Measurements from ENCODE around the gene CCDC188. TPM values are rescaled to one million over a fixed set of nuclear protein-coding genes. Genes with fewer than 3 reads are reported as not detected.

CCDC188 gene
- total and polyA plus RNA-seq, 2 donors: 0.69 to 0.90 TPM

DNA sequence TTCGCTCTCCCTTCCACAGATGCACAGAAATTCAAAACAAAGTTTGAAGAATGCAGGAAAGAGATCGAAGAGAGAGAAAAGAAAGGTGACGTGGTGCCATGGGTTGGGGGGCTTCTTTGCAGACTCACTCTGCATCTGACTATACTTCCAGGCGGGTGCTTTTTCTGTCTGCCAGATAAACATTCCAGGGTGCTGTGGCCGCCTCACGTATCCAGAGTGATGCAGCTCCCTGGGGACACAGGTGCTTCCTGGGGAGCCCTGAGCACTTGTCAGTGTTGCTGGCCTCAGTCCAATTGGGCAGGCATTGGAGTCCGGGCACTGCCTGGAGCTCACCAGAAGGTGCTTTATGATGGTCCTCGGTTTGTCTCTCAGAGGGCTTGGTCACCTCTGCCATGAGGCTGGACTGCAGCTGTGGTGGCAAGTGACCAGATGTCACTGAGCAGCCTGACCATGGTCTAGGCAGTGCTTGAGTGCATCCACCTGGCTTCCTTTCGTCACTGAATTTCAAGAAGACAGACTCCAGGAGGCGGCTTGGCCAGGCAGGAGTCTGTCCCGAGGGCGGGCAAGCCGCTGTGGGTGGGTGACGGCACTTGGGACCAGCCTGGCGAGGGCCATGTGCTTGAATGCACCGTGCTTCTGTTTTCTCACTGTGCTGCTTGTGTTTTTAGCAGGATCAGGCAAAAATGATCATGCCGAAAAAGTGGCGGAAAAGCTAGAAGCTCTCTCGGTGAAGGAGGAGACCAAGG lies 24.4 kb downstream of the CCDC188 start:
- WGBS: 78% methylated on average over 19 of the region's 19 CpGs
- H3K4me3 ChIP-seq (ENCODE audit: low read depth, low read length): no peak overlapping the region
- no peaks in the 10 kb centered on the region for H3K4me1 ChIP-seq (ENCODE audit: insufficient read depth)
- no peak overlapping the region for H3K27ac ChIP-seq (ENCODE audit: low read depth)
- H3K36me3 ChIP-seq (ENCODE audit: insufficient read depth): peaks cover 6% of the 10 kb centered on the region
- DNase-seq (ENCODE audit: extremely low spot score): no peak

GRCh38 chr22:20125201-20126174 lies 25.4 kb downstream of the CCDC188 start:
- WGBS: 90% methylated on average over 32 of the region's 32 CpGs
- no peak for DNase-seq (ENCODE audit: extremely low spot score)
- peaks cover 6% of the 10 kb centered on the region for H3K36me3 ChIP-seq (ENCODE audit: insufficient read depth)
- no peaks in the 10 kb centered on the region for H3K4me1 ChIP-seq (ENCODE audit: insufficient read depth)
- H3K4me3 ChIP-seq (ENCODE audit: low read depth, low read length): no peak overlapping the region
- H3K27ac ChIP-seq (ENCODE audit: low read depth): no peak overlapping the region

GRCh38 chr22:20124083-20124787 lies 26.6 kb downstream of the CCDC188 start:
- Histone ChIP-seq H3K4me3 (ENCODE audit: low read depth, low read length) (no peak overlapping the region), H3K27ac (ENCODE audit: low read depth) (no peak overlapping the region), H3K36me3 (ENCODE audit: insufficient read depth) (peaks cover 8% of the 10 kb centered on the region), H3K4me1 (ENCODE audit: insufficient read depth) (no peaks in the 10 kb centered on the region)
- DNase-seq (ENCODE audit: extremely low spot score): no peak
- WGBS: 90% methylated on average over 11 of the region's 11 CpGs

DNA sequence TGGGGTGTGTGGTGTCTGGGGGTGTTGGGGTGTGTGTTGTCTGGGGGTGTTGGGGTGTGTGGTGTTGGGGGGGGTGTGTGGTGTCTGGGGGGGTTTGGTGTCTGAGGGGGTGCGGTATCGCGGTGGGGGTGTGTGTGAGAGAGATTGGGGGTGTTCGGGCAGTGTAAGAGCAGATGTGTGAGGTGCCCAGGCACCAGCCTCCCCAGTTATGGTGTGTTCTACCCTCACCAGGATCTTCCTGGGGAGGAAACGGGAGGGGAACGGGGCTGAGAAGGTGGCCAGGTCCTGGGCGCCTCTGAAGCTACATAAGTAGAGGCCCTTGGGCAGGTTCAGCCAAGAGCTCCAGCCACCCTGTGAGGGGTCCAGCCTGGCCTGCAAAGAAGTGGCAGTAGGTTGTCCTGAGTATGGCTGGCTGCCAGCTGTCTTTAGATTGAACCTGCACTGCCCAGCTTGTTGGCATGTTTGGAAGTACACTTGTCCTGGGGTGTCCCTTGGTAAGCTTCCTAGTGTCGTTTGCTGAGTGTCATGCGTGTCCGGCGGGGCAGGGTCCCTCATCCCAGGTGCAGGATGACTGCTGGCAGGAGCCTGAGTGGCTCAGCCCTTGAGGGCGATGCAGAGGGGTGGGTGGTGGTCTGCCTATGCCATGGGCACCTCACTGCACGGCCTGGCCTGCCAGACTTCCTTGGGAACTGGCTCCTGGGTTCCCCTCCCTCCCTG lies 27.3 kb downstream of the CCDC188 start:
- 90% methylated on average over 13 of the region's 13 CpGs for WGBS
- no peaks in the 10 kb centered on the region for H3K4me1 ChIP-seq (ENCODE audit: insufficient read depth)
- peaks cover 8% of the 10 kb centered on the region for H3K36me3 ChIP-seq (ENCODE audit: insufficient read depth)
- DNase-seq (ENCODE audit: extremely low spot score): no peak
- H3K27ac ChIP-seq (ENCODE audit: low read depth): no peak overlapping the region
- H3K4me3 ChIP-seq (ENCODE audit: low read depth, low read length): no peak overlapping the region

DNA sequence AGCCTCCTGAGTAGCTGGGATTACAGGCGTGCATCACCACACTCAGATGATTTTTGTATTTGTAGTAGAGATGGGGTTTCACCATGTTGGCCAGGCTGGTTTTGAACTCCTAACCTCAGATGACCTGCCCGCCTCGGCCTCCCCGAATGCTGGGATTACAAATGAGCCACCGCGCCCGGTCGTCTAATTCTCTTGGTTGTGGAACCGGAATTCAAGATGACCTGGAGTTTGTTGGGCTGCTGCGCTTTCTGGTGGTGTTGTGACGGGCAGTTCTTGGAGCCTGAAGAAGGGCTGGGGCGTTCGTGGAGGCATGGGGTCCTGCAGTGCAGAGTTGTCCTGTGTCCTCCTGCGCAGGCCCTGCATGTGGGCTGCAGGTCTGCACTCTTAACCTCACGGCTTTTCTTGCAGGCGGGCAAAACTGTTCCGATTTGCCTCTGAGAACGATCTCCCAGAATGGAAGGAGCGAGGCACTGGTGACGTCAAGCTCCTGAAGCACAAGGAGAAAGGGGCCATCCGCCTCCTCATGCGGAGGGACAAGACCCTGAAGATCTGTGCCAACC lies 28.9 kb downstream of the CCDC188 start:
- Histone ChIP-seq H3K36me3 (ENCODE audit: insufficient read depth) (peaks cover 6% of the 10 kb centered on the region), H3K4me3 (ENCODE audit: low read depth, low read length) (no peak overlapping the region), H3K4me1 (ENCODE audit: insufficient read depth) (no peaks in the 10 kb centered on the region), H3K27ac (ENCODE audit: low read depth) (no peak overlapping the region)
- DNase-seq (ENCODE audit: extremely low spot score): no peak
- WGBS: 93% methylated on average over 22 of the region's 22 CpGs

DNA sequence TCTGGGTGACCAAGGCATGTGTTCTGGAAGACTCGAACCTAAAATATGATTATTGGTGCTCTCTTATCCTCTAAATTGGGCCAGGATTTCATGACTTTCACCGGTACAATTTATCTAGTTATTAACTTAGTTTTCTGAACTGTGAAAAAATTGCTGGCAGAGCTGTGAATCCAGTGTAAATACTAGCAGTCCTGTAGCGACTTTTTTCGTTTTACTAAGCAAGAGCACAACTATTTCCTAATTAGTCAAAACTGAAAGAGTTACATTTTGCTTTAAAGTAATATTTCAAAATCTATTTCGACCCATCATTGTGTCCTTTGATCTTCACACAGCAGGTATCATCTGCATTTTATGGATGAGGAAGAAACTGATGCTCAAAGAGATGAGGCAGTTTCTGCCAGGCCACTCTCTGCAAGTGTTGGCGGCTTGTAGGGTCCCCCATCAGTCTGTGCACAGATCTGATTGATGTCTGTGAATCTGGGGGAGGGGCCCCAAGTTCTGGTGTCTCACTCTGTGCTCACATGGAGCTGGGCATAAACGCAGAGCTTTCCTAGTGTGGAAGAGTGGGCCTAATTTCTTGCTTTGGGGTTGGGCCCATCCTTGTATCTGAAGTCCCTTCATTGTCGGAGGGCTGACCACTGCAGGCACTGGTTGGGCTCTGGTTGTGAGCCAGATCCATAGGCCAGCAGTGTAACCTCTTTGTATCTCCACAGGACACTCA lies 32.4 kb downstream of the CCDC188 start:
- H3K4me1 ChIP-seq (ENCODE audit: insufficient read depth): no peaks in the 10 kb centered on the region
- 14% methylated on average over 8 of the region's 8 CpGs for WGBS
- H3K36me3 ChIP-seq (ENCODE audit: insufficient read depth): peaks cover 2% of the 10 kb centered on the region
- no peak overlapping the region for H3K27ac ChIP-seq (ENCODE audit: low read depth)
- no peak for DNase-seq (ENCODE audit: extremely low spot score)
- peak overlapping the region; percentile 91 for H3K4me3 ChIP-seq (ENCODE audit: low read depth, low read length)

DNA sequence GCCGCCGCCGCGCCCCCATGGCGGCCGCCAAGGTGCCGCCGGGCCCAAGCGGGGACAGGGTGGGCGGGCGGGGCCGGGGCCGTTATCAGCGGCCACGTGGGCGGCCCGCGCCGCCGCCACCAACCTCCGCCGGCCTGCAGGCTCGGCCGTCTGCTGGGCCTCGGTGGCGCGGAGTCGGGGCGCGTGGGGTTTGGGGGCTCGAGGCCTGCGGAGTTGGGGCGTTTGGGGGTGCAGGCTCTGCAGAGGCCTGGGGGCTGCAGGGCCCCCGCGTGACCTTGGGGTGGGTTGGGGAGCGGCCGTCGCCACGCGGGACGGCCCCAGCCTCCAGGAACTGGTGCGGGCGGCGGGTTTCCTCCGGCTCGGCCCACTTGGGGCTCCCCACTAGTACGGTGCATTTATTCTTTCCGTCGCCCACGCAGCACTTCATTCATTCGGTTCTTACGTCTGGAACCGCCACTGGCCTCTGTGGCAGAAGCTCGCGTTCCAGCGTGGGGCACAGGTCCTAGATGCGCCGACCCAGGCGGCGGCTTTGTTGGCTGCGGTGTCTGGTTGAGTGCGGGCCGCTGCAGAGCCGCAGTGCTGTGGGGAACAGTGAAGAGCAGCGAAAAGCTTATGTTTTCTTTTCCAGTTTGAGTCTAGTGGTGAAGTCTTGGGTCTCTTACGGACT lies 33.1 kb downstream of the CCDC188 start:
- Histone ChIP-seq H3K27ac (ENCODE audit: low read depth) (no peak overlapping the region), H3K36me3 (ENCODE audit: insufficient read depth) (peaks cover 2% of the 10 kb centered on the region), H3K4me3 (ENCODE audit: low read depth, low read length) (peak overlapping the region; percentile 91), H3K4me1 (ENCODE audit: insufficient read depth) (no peaks in the 10 kb centered on the region)
- WGBS: under 1% methylated on average over 66 of the region's 66 CpGs
- DNase-seq (ENCODE audit: extremely low spot score): no peak

GRCh38 chr22:20116951-20117632 lies 33.8 kb downstream of the CCDC188 start, which contains the start of gene TRMT2A:
Gene TRMT2A (minus strand): TSS chr22:20117226. CDS start chr22:20116906, 320 bp downstream.
- under 1% methylated on average over 88 of the region's 88 CpGs for WGBS
- H3K27ac ChIP-seq (ENCODE audit: low read depth): peak within 1 kb of the TSS; percentile 75
- peaks cover 2% of the 10 kb centered on the region for H3K36me3 ChIP-seq (ENCODE audit: insufficient read depth)
- DNase-seq (ENCODE audit: extremely low spot score): peak; percentile 92
- H3K4me1 ChIP-seq (ENCODE audit: insufficient read depth): no peaks in the 10 kb centered on the region
- H3K4me3 ChIP-seq (ENCODE audit: low read depth, low read length): peak within 1 kb of the TSS; percentile 91

DNA sequence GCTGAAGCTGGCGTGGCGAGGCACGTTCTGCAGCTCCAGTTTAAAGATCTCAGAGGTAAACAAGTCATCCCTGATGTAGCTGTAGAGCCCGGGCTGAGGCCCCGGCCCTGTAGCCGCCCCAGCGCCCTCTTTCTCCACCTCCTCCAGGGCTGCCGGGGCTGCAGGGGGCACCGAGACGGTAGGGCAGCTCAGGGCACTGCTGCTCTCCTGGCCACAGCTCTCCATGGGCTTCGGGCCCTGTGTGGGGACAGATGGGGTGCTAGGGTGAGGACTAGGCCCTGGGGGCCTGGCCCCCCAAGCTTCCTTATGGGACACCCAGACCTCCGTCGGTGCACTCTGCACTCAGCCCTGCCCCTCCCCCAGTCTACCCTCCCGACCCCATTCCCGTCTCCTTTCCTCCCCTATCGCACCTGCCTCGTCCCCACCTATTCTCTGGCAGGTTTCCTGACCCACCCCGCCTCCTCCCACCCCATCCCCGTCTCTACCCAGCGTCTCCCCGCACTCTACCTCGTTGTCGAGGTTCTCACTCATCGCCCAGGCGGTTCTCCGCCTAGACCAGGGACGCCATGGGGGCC lies 34.4 kb downstream of the CCDC188 start:
- Histone ChIP-seq H3K36me3 (ENCODE audit: insufficient read depth) (peaks cover 2% of the 10 kb centered on the region), H3K27ac (ENCODE audit: low read depth) (peak overlapping the region; percentile 75), H3K4me3 (ENCODE audit: low read depth, low read length) (peak overlapping the region; percentile 91), H3K4me1 (ENCODE audit: insufficient read depth) (no peaks in the 10 kb centered on the region)
- 8% methylated on average over 27 of the region's 27 CpGs for WGBS
- DNase-seq (ENCODE audit: extremely low spot score): no peak

GRCh38 chr22:20115691-20116375 lies 35.0 kb downstream of the CCDC188 start, which contains the start of gene RANBP1:
Gene RANBP1 (plus strand): TSS chr22:20116104. CDS start chr22:20116185, 81 bp downstream.
- Histone ChIP-seq H3K36me3 (ENCODE audit: insufficient read depth) (peaks cover 2% of the 10 kb centered on the region), H3K4me3 (ENCODE audit: low read depth, low read length) (peak within 1 kb of the TSS; percentile 91), H3K27ac (ENCODE audit: low read depth) (peak within 1 kb of the TSS; percentile 75), H3K4me1 (ENCODE audit: insufficient read depth) (no peaks in the 10 kb centered on the region)
- no peak for DNase-seq (ENCODE audit: extremely low spot score)
- WGBS: 71% methylated on average over 30 of the region's 30 CpGs

All from urinary bladder (tissue), 4 donors.